Ishikawa (cell line): ENCODE results near the gene EDEM1.

Experiments
- CEBPB ChIP-seq: IDR thresholded peaks from 2 replicates; pipeline ENCODE4 v1.6.1; 2012
- CREB1 ChIP-seq: IDR thresholded peaks from 2 replicates; pipeline ENCODE4 v1.6.1; 2012; ENCODE audit warnings: low read depth
- EP300 ChIP-seq: IDR thresholded peaks from 2 replicates; pipeline ENCODE4 v1.6.1; 2012; ENCODE audit warnings: borderline replicate concordance
- FOXM1 ChIP-seq: IDR thresholded peaks from 2 replicates; pipeline ENCODE4 v1.6.1; 2012; ENCODE audit warnings: low read depth, borderline replicate concordance
- RAD21 ChIP-seq: IDR thresholded peaks from 2 replicates; pipeline ENCODE4 v1.6.1; 2012; ENCODE audit warnings: low read depth
- REST ChIP-seq: IDR thresholded peaks from 2 replicates; pipeline ENCODE4 v1.6.1; 2012; ENCODE audit warnings: low read depth, mild to moderate bottlenecking
- TAF1 ChIP-seq: IDR thresholded peaks from 2 replicates; pipeline ENCODE4 v1.6.1; 2012; ENCODE audit warnings: low read depth, mild to moderate bottlenecking
- USF1 ChIP-seq: IDR thresholded peaks from 2 replicates; pipeline ENCODE4 v1.6.1; 2012
- YY1 ChIP-seq: IDR thresholded peaks from 2 replicates; pipeline ENCODE4 v1.6.1; 2012; ENCODE audit warnings: low read depth
- TF ChIP-seq, protein P1 (sequence below): IDR thresholded peaks from 2 replicates; pipeline ENCODE4 v1.6.1; 2012

- TF ChIP-seq RAD21, result no peak
- TF ChIP-seq YY1, result no peak
- no peak for TF ChIP-seq EP300
- TF ChIP-seq TAF1, result no peak
- no peak for TF ChIP-seq CEBPB
- TF ChIP-seq, protein P1, sequence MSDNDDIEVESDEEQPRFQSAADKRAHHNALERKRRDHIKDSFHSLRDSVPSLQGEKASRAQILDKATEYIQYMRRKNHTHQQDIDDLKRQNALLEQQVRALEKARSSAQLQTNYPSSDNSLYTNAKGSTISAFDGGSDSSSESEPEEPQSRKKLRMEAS, result no peak
- no peak for TF ChIP-seq CREB1
- TF ChIP-seq REST, result no peak
- no peak for TF ChIP-seq USF1
- TF ChIP-seq FOXM1, result no peak
Measured at GRCh38 chr3:5220667-5221431, 33.3 kb downstream of the EDEM1 start.
